Activated CD8-positive, alpha-beta T cell treated with anti-CD3 and anti-CD28 coated beads, Interleukin-2, amount 10 ng/mL, durations not matched to agents 7 days and 5 days (primary cell): ENCODE measurements around the gene DRD2. TPM values are rescaled to one million over a fixed set of nuclear protein-coding genes. Genes with fewer than 3 reads are reported as not detected.

Source experiments
- ATAC-seq: fragments of 150-1000 bp; cut with Tn5 transposase; one replicate; pipeline ENCODE4 v1.10.0; 2021; ENCODE audit warnings: moderate library complexity
- CTCF ChIA-PET: fragments of 350-600 bp; sonication (Branson Sonifier 250); formaldehyde crosslinking; loops from one replicate; lab custom pipeline; 2021; ENCODE audit warnings: antibody characterized with exemption; lab: Charles Lee
- POLR2A ChIA-PET: fragments of 350-600 bp; sonication (Branson Sonifier 250); formaldehyde crosslinking; loops from one replicate; lab custom pipeline; 2021; ENCODE audit warnings: antibody characterized with exemption; lab: Charles Lee
- DNase-seq: peaks from one replicate; pipeline ENCODE4 v3.0.0-alpha.2; 2020
- H3K27ac Mint-ChIP-seq: one replicate; pipeline ENCODE4 v1.8.0; 2021; ENCODE audit warnings: mild to moderate bottlenecking, mixed read lengths
- H3K27me3 Mint-ChIP-seq: one replicate; pipeline ENCODE4 v1.8.0; 2021; ENCODE audit warnings: low read depth, mixed read lengths
- H3K36me3 Mint-ChIP-seq: one replicate; pipeline ENCODE4 v1.8.0; 2021; ENCODE audit warnings: low read depth, mixed read lengths
- H3K4me1 Mint-ChIP-seq: one replicate; pipeline ENCODE4 v1.8.0; 2021; ENCODE audit warnings: low read depth, mixed read lengths
- H3K4me3 Mint-ChIP-seq: one replicate; pipeline ENCODE4 v1.8.0; 2021; ENCODE audit warnings: mild to moderate bottlenecking, mixed read lengths
- H3K9me3 Mint-ChIP-seq: one replicate; pipeline ENCODE4 v1.8.0; 2022; ENCODE audit warnings: mixed read lengths; ENCODE audit not compliant: insufficient read depth
- total RNA-seq, 2 experiments: library from RNA; stranded (reverse); gene quantifications; one replicate each; pipeline ENCODE4 v1.2.3, GENCODE V29; 2021

Gene DRD2
- total RNA-seq, 2 experiments from 2014 or later, result not detected

- H3K4me3 Mint-ChIP-seq, result no peak overlapping the region
- DNase-seq, result no peak
- CTCF ChIA-PET, result no interaction called here
- no peaks in the 10 kb centered on the region for H3K9me3 Mint-ChIP-seq
- no peaks in the 10 kb centered on the region for H3K4me1 Mint-ChIP-seq
- POLR2A ChIA-PET, result no interaction called here
- ATAC-seq, result no peak
- peaks cover 2% of the 10 kb centered on the region for H3K27me3 Mint-ChIP-seq
- no peaks in the 10 kb centered on the region for H3K36me3 Mint-ChIP-seq
- no peak overlapping the region for H3K27ac Mint-ChIP-seq
Observed at GRCh38 chr11:113460469-113460868, 14.7 kb downstream of the DRD2 start.

- H3K27ac Mint-ChIP-seq, result no peak overlapping the region
- H3K4me3 Mint-ChIP-seq, result no peak overlapping the region
- H3K36me3 Mint-ChIP-seq, result no peaks in the 10 kb centered on the region
- no peak for DNase-seq
- CTCF ChIA-PET, result no interaction called here
- no peaks in the 10 kb centered on the region for H3K4me1 Mint-ChIP-seq
- no peak for ATAC-seq
- POLR2A ChIA-PET, result no interaction called here
- peaks cover 6% of the 10 kb centered on the region for H3K27me3 Mint-ChIP-seq
- no peaks in the 10 kb centered on the region for H3K9me3 Mint-ChIP-seq
Observed at GRCh38 chr11:113458189-113458588, 17.0 kb downstream of the DRD2 start.

- Mint-ChIP-seq H3K27me3 (peaks cover 6% of the 10 kb centered on the region), H3K9me3 (no peaks in the 10 kb centered on the region), H3K27ac (no peak overlapping the region), H3K4me1 (no peaks in the 10 kb centered on the region), H3K4me3 (no peak overlapping the region), H3K36me3 (no peaks in the 10 kb centered on the region)
- no peak for DNase-seq
- ATAC-seq, result no peak
- POLR2A ChIA-PET, result no interaction called here
- CTCF ChIA-PET, result no interaction called here
Observed at GRCh38 chr11:113457784-113458183, 17.4 kb downstream of the DRD2 start.

- ChIA-PET POLR2A (no interaction called here), CTCF (no interaction called here)
- Mint-ChIP-seq H3K27ac (no peak overlapping the region), H3K36me3 (no peaks in the 10 kb centered on the region), H3K4me1 (no peaks in the 10 kb centered on the region), H3K27me3 (peaks cover 4% of the 10 kb centered on the region), H3K4me3 (no peak overlapping the region), H3K9me3 (no peaks in the 10 kb centered on the region)
- ATAC-seq, result no peak
- DNase-seq, result no peak
Observed at GRCh38 chr11:113454455-113454854, 20.7 kb downstream of the DRD2 start.

- no peaks in the 10 kb centered on the region for H3K9me3 Mint-ChIP-seq
- peaks cover 2% of the 10 kb centered on the region for H3K4me1 Mint-ChIP-seq
- ATAC-seq (no peak), DNase-seq (no peak)
- ChIA-PET POLR2A (no interaction called here), CTCF (no interaction called here)
- no peak overlapping the region for H3K4me3 Mint-ChIP-seq
- H3K27me3 Mint-ChIP-seq, result peaks cover 4% of the 10 kb centered on the region
- no peak overlapping the region for H3K27ac Mint-ChIP-seq
- no peaks in the 10 kb centered on the region for H3K36me3 Mint-ChIP-seq
Observed at GRCh38 chr11:113449743-113450142, 25.5 kb downstream of the DRD2 start.

- CTCF ChIA-PET, result no interaction called here
- H3K9me3 Mint-ChIP-seq, result no peaks in the 10 kb centered on the region
- ATAC-seq, result no peak
Observed at GRCh38 chr11:113448316-113448677, 26.9 kb downstream of the DRD2 start.

GRCh38 chr11:113447621-113448315 lies 27.4 kb downstream of the DRD2 start:
- POLR2A ChIA-PET, result no interaction called here
- Mint-ChIP-seq H3K4me1 (peaks cover 2% of the 10 kb centered on the region), H3K36me3 (no peaks in the 10 kb centered on the region), H3K27ac (no peak overlapping the region), H3K4me3 (no peak overlapping the region), H3K9me3 (no peaks in the 10 kb centered on the region), H3K27me3 (no peaks in the 10 kb centered on the region)
- no peak for DNase-seq
- no peak for ATAC-seq
- CTCF ChIA-PET, result no interaction called here

More at GRCh38 chr11:113448316-113448677, 26.9 kb downstream of the DRD2 start:
- no peaks in the 10 kb centered on the region for H3K27me3 Mint-ChIP-seq
- H3K4me3 Mint-ChIP-seq, result no peak overlapping the region
- no peak for DNase-seq
- peaks cover 2% of the 10 kb centered on the region for H3K4me1 Mint-ChIP-seq
- no peak overlapping the region for H3K27ac Mint-ChIP-seq
- H3K36me3 Mint-ChIP-seq, result no peaks in the 10 kb centered on the region
- POLR2A ChIA-PET, result no interaction called here

GRCh38 chr11:113446938-113447337 lies 28.3 kb downstream of the DRD2 start:
- CTCF ChIA-PET, result no interaction called here
- ATAC-seq, result no peak
- POLR2A ChIA-PET, result no interaction called here

GRCh38 chr11:113446112-113446511 lies 29.1 kb downstream of the DRD2 start:
- Mint-ChIP-seq H3K36me3 (no peaks in the 10 kb centered on the region), H3K4me3 (no peak overlapping the region), H3K27ac (no peak overlapping the region), H3K27me3 (peaks cover 3% of the 10 kb centered on the region), H3K9me3 (no peaks in the 10 kb centered on the region), H3K4me1 (peaks cover 2% of the 10 kb centered on the region)
- DNase-seq (no peak), ATAC-seq (no peak)
- ChIA-PET CTCF (no interaction called here), POLR2A (no interaction called here)

More at GRCh38 chr11:113446938-113447337, 28.3 kb downstream of the DRD2 start:
- Mint-ChIP-seq H3K4me1 (peaks cover 2% of the 10 kb centered on the region), H3K36me3 (no peaks in the 10 kb centered on the region), H3K27ac (no peak overlapping the region), H3K27me3 (peaks cover 3% of the 10 kb centered on the region), H3K9me3 (no peaks in the 10 kb centered on the region), H3K4me3 (no peak overlapping the region)
- no peak for DNase-seq

- POLR2A ChIA-PET, result no interaction called here
- ATAC-seq, result no peak
- no peaks in the 10 kb centered on the region for H3K36me3 Mint-ChIP-seq
- peaks cover 2% of the 10 kb centered on the region for H3K4me1 Mint-ChIP-seq
- H3K27ac Mint-ChIP-seq, result no peak overlapping the region
- CTCF ChIA-PET, result no interaction called here
- H3K27me3 Mint-ChIP-seq, result peaks cover 3% of the 10 kb centered on the region
- no peak for DNase-seq
- no peaks in the 10 kb centered on the region for H3K9me3 Mint-ChIP-seq
- no peak overlapping the region for H3K4me3 Mint-ChIP-seq
Observed at GRCh38 chr11:113444502-113445123, 30.6 kb downstream of the DRD2 start.

GRCh38 chr11:113440816-113441215 lies 34.4 kb downstream of the DRD2 start:
- ATAC-seq, result no peak
- Mint-ChIP-seq H3K9me3 (no peaks in the 10 kb centered on the region), H3K4me3 (no peak overlapping the region), H3K4me1 (no peaks in the 10 kb centered on the region), H3K27me3 (peaks cover 3% of the 10 kb centered on the region), H3K27ac (no peak overlapping the region), H3K36me3 (no peaks in the 10 kb centered on the region)
- ChIA-PET POLR2A (no interaction called here), CTCF (no interaction called here)
- no peak for DNase-seq

- H3K4me3 Mint-ChIP-seq, result no peak overlapping the region
Observed at GRCh38 chr11:113436672-113437252, 38.4 kb downstream of the DRD2 start.

More at GRCh38 chr11:113436672-113437252, 38.4 kb downstream of the DRD2 start:
- Mint-ChIP-seq H3K4me1 (no peaks in the 10 kb centered on the region), H3K27ac (no peak overlapping the region), H3K36me3 (no peaks in the 10 kb centered on the region), H3K9me3 (no peaks in the 10 kb centered on the region), H3K27me3 (no peaks in the 10 kb centered on the region)
- DNase-seq (no peak), ATAC-seq (no peak)
- ChIA-PET POLR2A (no interaction called here), CTCF (no interaction called here)
